Stimulated activated naive B cell treated with anti-CD40 and anti-IgM and Interleukin-4, amounts not matched to agents 10 μg/mL and 1 μg/mL and 100 μg/mL, for 72 hours (primary cell): ENCODE measurements around the gene CYP26C1.

Experiments used
- ATAC-seq, 2 donors: fragments of 150-1000 bp; cut with Tn5 transposase; replicated peaks; 2 replicates each; pipeline ENCODE4 v1.10.0; 2021; ENCODE audit warnings: moderate library complexity in 1 of 2
- DNase-seq: peaks from one replicate; pipeline ENCODE4 v3.0.0; 2021
- H3K27ac Mint-ChIP-seq: one replicate; pipeline ENCODE4 v1.8.0; 2022; ENCODE audit warnings: mild to moderate bottlenecking, mixed read lengths
- H3K27me3 Mint-ChIP-seq, 2 donors: one replicate each; pipeline ENCODE4 v1.8.0; 2022; ENCODE audit warnings: mixed read lengths in 2 of 2
- H3K36me3 Mint-ChIP-seq, 2 donors: one replicate each; pipeline ENCODE4 v1.8.0; 2022; ENCODE audit warnings: mixed read lengths in 2 of 2, mild to moderate bottlenecking in 1 of 2
- H3K4me1 Mint-ChIP-seq, 2 donors: one replicate each; pipeline ENCODE4 v1.8.0; 2022; ENCODE audit warnings: mixed read lengths in 2 of 2, mild to moderate bottlenecking in 1 of 2
- H3K4me3 Mint-ChIP-seq, 2 donors: one replicate each; pipeline ENCODE4 v1.8.0; 2022; ENCODE audit warnings: mild to moderate bottlenecking in 2 of 2, mixed read lengths in 2 of 2, moderate library complexity in 1 of 2
- H3K9me3 Mint-ChIP-seq, 2 donors: one replicate each; pipeline ENCODE4 v1.8.0; 2022; ENCODE audit warnings: mixed read lengths in 2 of 2, mild to moderate bottlenecking in 1 of 2

CYP26C1 gene

DNA sequence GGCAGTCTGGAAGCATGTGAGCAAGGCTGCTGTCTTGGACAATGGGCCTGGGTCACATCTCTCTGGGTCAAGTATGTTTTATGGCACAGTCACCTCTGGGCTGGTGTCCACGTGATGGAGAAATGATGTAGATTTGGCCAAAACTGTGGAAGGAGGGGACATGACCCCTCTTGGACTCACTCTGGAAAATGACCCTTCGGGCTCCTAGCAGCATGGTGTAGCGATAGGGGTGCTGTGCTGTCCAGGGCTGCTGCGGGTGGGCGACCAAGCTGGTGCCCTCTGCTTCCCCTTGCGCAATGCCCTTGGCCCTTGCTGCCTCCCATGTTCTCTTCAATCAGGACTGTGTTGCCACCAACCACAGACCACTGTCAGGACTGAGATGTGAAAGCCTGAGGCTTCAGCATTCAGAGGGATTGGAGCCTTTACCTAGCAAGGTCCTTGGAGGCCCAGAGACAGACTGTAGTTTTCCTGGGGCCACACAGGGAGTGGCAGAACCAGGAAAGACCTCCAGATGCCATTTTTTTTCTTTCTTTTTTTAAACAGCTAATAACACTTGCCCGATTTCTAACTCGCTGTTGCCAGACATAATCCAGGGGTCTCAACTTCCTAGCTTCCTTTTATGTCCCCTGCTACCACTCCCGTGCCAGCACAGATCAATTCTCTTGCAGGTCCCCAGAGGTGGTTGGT lies 19.2 kb downstream of the CYP26C1 start:
- no peak for ATAC-seq
- Mint-ChIP-seq H3K4me3 (peak overlapping the region in 1 of 2 donors; percentile 58), H3K27ac (no peak overlapping the region), H3K9me3 (no peaks in the 10 kb centered on the region), H3K4me1 (peaks cover 8 to 27% of the 10 kb centered on the region in 2 donors), H3K36me3 (no peaks in the 10 kb centered on the region), H3K27me3 (peaks cover 36 to 46% of the 10 kb centered on the region in 2 donors)
- DNase-seq, result no peak

DNA sequence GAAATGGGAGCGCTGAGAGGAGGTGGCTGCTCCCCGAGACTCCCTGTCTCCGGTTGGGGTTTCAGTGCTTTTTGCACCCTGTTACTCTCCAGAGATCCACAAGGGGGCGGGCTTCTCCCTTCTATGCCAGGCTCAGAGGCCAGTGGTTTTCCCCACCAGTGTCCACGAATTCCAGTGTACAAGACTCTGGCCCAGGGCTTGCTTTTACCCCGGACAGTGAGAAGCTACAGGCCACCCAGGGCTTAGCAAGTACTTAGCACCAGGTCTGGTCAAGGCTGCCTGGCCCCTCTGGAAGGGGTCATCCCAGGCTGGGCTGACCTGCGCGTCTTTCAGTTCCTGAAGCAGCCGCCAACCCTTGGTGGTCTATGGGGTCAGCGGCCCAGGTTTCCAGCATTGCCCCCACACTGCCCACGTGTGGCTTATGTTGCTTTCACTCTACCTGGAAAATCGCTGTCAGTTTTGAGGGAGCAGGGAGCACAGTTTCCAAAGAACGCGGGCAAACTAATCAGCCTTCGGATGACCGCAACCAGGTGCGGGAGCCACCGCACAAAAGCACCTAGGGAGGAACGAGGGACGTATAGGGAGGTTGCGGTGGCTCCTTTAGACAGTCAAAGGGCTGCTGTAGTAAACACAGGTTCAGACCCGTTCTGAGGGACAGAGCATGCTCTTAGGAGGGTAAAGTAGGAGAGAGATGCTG lies 19.9 kb downstream of the CYP26C1 start:
- Mint-ChIP-seq H3K27ac (no peak overlapping the region), H3K36me3 (no peaks in the 10 kb centered on the region), H3K9me3 (no peaks in the 10 kb centered on the region), H3K27me3 (peaks cover 32 to 41% of the 10 kb centered on the region in 2 donors), H3K4me1 (peaks cover 6 to 22% of the 10 kb centered on the region in 2 donors), H3K4me3 (peak overlapping the region in 1 of 2 donors; percentile 58)
- ATAC-seq (peak; percentile 66 to 67), DNase-seq (no peak)

DNA sequence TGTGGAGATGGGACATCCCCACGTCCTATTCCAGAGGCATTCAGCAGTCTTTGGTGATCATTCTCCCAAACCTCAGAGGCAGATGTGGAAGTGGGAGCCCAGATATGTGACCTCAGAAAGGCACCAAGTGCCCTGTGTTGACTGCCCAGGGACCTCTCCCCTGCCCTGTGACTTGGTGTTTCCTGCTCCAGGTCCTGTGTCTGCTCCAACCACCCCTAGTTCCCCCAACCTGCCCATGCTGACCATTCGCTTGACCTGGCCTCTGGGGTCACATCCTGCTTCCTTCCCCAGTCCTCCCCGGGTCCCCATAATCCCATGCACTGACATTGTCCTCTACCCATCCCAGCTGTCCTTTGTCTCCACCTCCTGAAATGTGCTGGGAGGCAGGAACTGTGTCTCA lies 20.7 kb downstream of the CYP26C1 start:
- Mint-ChIP-seq H3K4me1 (peaks cover 3 to 21% of the 10 kb centered on the region in 2 donors), H3K27ac (no peak overlapping the region), H3K27me3 (peaks cover 27 to 34% of the 10 kb centered on the region in 2 donors), H3K4me3 (no peak overlapping the region), H3K9me3 (no peaks in the 10 kb centered on the region), H3K36me3 (no peaks in the 10 kb centered on the region)
- ATAC-seq, result no peak
- DNase-seq, result no peak

DNA sequence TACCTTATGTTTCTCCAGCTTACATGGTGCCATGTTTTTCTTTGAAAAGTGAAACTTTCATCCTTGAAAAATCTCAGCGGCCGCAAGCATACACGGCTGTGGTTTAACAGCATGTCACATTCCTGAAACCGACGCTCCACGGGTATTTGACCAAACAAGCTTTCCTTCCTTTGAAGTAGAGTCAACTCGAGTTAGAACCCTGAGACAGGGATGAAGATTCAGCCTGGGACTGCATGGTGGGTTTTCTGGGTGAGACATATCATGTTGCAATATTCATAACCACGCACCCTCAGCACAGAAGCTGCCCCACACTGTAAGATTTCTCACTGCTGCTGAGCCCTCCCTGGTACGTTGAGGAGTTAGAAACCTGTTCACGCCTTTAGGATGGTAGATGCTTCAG lies 21.2 kb downstream of the CYP26C1 start:
- Mint-ChIP-seq H3K9me3 (no peaks in the 10 kb centered on the region), H3K4me3 (no peak overlapping the region), H3K27me3 (peaks cover 22 to 29% of the 10 kb centered on the region in 2 donors), H3K4me1 (peaks cover 3 to 17% of the 10 kb centered on the region in 2 donors), H3K27ac (no peak overlapping the region), H3K36me3 (no peaks in the 10 kb centered on the region)
- DNase-seq, result no peak
- ATAC-seq, result no peak

DNA sequence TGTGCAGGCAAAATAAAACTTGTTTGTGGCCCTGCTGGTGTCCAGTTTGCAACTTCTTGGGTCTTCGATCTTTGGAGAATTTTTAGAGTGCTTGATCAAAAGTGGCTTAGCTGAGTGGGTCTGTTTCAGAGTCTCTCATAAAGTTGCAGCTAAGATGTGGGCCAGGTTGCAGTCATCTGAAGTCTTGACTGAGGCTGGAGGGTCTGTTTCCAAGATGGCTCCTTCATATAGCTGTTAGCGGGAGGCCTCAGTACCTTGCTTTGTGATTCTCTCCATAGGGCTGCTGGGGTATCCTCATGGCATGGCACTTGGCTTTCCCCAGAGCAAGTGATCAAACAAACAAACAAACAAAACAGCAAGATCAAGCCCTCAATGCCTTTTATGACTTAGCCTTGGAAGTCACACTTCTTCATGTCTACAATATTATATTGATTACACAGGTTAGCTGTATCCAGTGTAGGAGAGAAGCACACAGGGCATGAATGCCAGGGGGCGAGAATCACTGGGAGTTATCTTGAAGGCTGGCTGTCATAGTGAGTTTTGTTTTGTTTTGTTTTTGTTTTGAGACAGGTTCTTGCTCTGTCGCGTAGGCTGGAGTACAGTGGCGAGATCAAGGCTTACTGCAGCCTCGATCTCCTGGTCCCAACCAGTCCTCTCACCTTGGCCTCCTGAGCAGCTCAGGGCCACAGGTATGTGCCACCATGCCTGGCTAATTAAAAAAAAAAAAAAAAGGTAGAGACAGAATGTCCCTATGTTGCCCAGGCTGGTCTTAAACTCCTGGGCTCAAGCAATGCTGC lies 23.3 kb downstream of the CYP26C1 start:
- no peak for ATAC-seq
- peaks cover 28 to 31% of the 10 kb centered on the region in 2 donors for H3K27me3 Mint-ChIP-seq

DNA sequence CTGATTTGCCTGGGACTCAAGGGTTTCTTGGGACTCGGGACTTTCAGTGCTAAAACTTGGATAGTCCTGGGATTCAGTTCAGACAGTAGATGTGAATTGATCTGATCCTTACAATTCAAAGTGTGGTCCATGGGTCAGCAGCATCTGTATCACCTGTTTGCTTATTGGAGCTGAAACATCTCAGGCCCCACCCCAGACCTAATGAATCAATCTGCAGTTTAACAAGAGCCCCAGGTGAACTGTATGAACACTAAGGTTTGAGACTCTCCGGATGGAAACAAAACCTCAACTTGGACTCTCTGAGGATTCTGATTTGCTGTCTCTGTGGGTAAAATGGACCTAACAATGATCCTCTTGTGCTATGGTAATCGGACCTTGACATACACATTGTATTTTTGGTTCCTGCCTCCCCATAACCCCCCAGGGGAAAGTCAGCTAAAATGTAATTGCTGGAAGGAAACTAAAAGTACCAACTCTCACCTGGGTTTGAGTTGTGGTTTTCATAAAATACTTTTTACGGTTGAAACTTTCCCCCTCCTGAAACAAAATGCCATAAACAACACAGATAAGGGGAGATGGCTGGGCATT lies 24.8 kb downstream of the CYP26C1 start:
- DNase-seq, result no peak
- peaks cover 24 to 27% of the 10 kb centered on the region in 2 donors for H3K27me3 Mint-ChIP-seq

More for the DNA sequence above, 23.3 kb downstream of the CYP26C1 start:
- H3K36me3 Mint-ChIP-seq, result no peaks in the 10 kb centered on the region
- H3K9me3 Mint-ChIP-seq, result no peaks in the 10 kb centered on the region
- no peak overlapping the region for H3K27ac Mint-ChIP-seq
- peaks cover 3 to 16% of the 10 kb centered on the region in 2 donors for H3K4me1 Mint-ChIP-seq
- DNase-seq, result no peak
- H3K4me3 Mint-ChIP-seq, result no peak overlapping the region

DNA sequence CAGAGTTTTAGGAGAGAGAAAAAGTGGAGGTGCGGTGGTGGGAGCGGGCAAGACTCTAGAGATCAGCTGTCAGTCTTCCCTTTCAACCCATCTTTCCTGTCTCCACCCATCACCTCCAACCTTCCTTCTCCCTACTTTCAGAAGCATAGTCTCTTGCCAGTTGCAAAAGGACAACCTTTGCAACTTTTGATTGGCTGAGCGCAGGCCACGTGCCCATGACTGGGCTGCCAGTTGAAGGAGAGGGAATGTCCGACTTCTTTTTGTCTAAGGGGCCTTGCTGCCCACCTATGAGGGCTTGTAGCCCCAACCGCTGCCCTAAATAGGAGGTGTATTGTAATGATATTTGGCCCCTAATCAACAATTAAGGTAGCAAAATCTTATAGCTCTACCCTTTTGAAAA lies 25.7 kb downstream of the CYP26C1 start:
- H3K9me3 Mint-ChIP-seq, result no peaks in the 10 kb centered on the region
- peaks cover 0 to 6% of the 10 kb centered on the region in 2 donors for H3K4me1 Mint-ChIP-seq
- H3K36me3 Mint-ChIP-seq, result no peaks in the 10 kb centered on the region
- no peak overlapping the region for H3K4me3 Mint-ChIP-seq
- no peak for ATAC-seq
- no peak for DNase-seq
- H3K27ac Mint-ChIP-seq, result no peak overlapping the region
- peaks cover 21% of the 10 kb centered on the region in 2 donors for H3K27me3 Mint-ChIP-seq

More for the DNA sequence above, 24.8 kb downstream of the CYP26C1 start:
- ATAC-seq, result no peak
- Mint-ChIP-seq H3K27ac (no peak overlapping the region), H3K9me3 (no peaks in the 10 kb centered on the region), H3K4me1 (peaks cover 0 to 11% of the 10 kb centered on the region in 2 donors), H3K36me3 (no peaks in the 10 kb centered on the region), H3K4me3 (no peak overlapping the region)

DNA sequence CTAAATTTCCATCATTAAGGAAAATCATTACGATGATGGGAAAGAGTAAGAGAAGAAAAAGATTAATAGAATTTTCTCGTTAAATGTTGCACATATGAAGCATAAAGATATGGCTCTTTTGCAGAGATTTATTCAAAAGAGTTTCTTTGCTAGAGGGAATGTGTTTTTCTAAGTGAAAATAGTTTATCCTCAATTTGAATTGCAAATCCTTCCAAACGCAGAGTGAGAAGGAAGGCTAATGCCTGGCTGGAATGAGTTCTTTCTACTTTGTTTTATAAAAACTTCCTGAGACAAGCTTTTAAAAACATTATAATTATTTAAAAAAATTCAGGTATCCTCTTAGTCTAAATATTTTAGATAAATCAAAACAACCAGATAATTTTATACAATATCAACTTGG lies 27.2 kb downstream of the CYP26C1 start:
- no peak for DNase-seq
- Mint-ChIP-seq H3K9me3 (no peaks in the 10 kb centered on the region), H3K27ac (no peak overlapping the region), H3K27me3 (peaks cover 16 to 20% of the 10 kb centered on the region in 2 donors), H3K4me1 (peaks cover 0 to 6% of the 10 kb centered on the region in 2 donors), H3K36me3 (no peaks in the 10 kb centered on the region), H3K4me3 (no peak overlapping the region)
- ATAC-seq, result no peak

DNA sequence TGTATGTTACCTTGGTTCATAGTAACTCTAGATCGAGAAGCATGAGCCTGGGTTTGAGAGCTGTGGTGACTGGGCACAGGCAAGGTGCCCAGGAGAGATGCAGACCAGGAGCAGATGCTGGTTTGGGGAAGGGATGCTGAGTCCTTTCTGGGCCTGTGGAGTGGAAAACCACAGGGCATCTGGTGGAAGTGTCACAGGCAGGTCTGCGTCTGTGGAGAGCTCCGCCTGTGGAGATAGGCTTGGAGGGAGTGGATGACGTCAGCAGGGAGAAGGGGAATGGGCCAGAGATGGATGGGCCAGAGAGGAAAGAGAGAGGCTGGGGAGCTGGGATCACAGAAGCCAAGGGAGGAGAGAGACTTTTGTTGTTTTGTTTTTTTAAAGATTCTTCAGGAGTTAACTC lies 27.9 kb downstream of the CYP26C1 start:
- Mint-ChIP-seq H3K4me1 (peaks cover 0 to 6% of the 10 kb centered on the region in 2 donors), H3K36me3 (no peaks in the 10 kb centered on the region), H3K4me3 (no peak overlapping the region), H3K9me3 (no peaks in the 10 kb centered on the region), H3K27me3 (peaks cover 16 to 25% of the 10 kb centered on the region in 2 donors), H3K27ac (no peak overlapping the region)
- DNase-seq (no peak), ATAC-seq (no peak)

DNA sequence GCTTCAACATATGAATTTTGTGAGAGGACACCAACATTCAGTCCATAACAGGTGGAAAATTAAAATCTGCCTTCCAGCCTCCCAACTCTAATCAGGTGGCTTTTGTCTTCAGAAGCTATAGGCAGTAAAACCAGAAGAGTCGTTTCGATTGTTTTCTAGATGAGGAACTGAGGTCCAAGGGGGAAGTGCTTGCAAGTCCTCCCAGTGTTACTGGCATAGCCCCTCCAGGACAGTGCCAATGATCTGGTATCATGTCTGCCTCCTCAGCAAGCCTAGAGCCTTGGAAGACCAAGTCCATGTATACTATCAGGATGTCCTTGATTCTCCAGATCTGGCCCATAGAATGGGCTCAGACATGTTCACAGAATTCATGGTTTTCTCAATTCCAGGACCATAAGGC lies 30.0 kb downstream of the CYP26C1 start:
- Mint-ChIP-seq H3K4me1 (peaks cover 0 to 3% of the 10 kb centered on the region in 2 donors), H3K27ac (no peak overlapping the region), H3K4me3 (no peak overlapping the region), H3K9me3 (no peaks in the 10 kb centered on the region), H3K36me3 (no peaks in the 10 kb centered on the region), H3K27me3 (peaks cover 16 to 32% of the 10 kb centered on the region in 2 donors)
- ATAC-seq, result no peak
- DNase-seq, result no peak

DNA sequence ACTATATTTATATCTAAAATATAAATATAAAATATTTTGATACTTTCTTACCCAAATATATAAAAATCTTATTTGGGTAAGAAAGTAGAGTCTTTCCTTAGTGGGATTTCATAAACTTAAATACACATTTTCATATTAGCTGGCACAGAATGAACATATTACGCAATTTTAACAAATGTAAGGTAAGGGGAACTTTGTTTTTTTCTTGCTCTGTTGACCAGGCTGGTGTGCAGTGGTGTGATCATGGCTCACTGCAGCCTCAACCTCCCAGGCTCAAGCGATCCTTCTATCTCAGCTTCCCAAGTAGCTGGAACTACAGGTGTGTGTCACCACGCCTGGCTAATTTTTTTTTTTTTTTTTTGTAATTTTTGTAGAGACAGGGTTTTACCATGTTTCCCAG lies 31.4 kb downstream of the CYP26C1 start:
- Mint-ChIP-seq H3K4me1 (no peaks in the 10 kb centered on the region), H3K9me3 (no peaks in the 10 kb centered on the region), H3K4me3 (no peak overlapping the region), H3K27ac (no peak overlapping the region), H3K36me3 (no peaks in the 10 kb centered on the region), H3K27me3 (peaks cover 16 to 32% of the 10 kb centered on the region in 2 donors)
- DNase-seq (no peak), ATAC-seq (no peak)

DNA sequence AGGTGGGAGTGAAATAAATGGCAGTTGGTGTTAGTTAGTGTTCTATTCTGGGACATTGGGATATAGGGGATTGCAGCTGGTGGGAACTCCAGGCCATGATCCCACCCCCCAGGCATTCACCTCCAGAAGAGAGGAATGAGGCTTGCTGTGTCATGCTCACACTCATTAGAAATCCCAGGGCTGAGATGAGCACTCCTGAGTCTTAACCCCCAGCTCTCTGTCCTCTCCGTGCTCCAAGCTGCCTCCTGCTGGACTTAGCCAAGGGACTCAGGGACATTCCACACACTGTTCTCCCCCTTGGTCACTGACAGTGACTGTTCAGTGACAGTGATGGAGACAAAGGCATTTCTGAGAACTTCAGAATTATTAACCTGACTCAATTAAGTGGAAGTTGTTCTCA lies 34.6 kb downstream of the CYP26C1 start:
- peaks cover 8 to 15% of the 10 kb centered on the region in 2 donors for H3K27me3 Mint-ChIP-seq
- no peak overlapping the region for H3K4me3 Mint-ChIP-seq
- ATAC-seq (no peak), DNase-seq (no peak)
- H3K4me1 Mint-ChIP-seq, result no peaks in the 10 kb centered on the region
- H3K36me3 Mint-ChIP-seq, result no peaks in the 10 kb centered on the region
- H3K27ac Mint-ChIP-seq, result no peak overlapping the region
- peaks cover 0 to 2% of the 10 kb centered on the region in 2 donors for H3K9me3 Mint-ChIP-seq

DNA sequence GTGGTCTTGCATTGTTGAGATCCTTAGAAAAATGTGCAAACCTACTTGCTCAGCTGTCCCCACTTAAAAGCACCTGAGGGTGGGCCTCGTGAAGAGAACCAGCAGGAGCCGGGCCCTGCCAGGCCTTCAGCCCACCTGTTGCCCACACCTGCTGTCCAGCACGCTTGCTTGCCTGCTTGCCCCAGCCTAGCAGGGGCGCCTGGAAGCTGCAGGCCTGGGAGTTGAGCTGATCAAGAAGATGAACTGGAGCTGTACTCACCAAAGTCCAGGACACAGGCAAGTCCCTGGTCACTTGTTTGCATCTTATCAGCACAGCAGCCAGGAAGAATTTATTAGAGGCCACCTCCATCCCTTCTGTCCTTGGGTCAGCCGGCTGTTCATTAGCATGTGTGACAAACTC lies 36.3 kb downstream of the CYP26C1 start:
- Mint-ChIP-seq H3K9me3 (peaks cover 0 to 2% of the 10 kb centered on the region in 2 donors), H3K27me3 (peaks cover 0 to 15% of the 10 kb centered on the region in 2 donors), H3K36me3 (no peaks in the 10 kb centered on the region), H3K4me1 (no peaks in the 10 kb centered on the region), H3K27ac (no peak overlapping the region), H3K4me3 (no peak overlapping the region)
- no peak for DNase-seq
- ATAC-seq, result no peak

DNA sequence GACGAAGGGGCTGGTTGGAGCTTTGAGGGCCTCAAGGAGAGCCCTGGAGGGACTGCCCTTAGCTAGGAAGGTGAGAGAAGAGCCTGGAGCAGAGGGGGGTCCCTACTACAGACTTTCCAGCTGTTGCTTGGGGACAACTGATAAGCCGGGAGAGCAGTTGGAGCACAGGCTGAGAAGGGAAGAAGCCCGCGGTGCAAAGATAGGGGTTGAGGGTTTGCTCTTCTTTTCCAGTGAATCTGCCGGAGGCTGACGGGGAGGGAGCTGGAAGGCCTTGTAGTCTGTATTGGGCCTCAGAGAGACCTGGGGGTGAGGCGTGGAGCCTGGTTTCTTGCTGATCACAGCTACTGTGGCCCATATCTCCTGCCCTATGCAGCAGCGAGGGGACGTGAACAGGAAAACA lies 36.8 kb downstream of the CYP26C1 start:
- no peak overlapping the region for H3K4me3 Mint-ChIP-seq
- peaks cover 0 to 2% of the 10 kb centered on the region in 2 donors for H3K9me3 Mint-ChIP-seq
- ATAC-seq (no peak), DNase-seq (no peak)
- no peaks in the 10 kb centered on the region for H3K36me3 Mint-ChIP-seq
- no peak overlapping the region for H3K27ac Mint-ChIP-seq
- H3K27me3 Mint-ChIP-seq, result peaks cover 0 to 15% of the 10 kb centered on the region in 2 donors
- no peaks in the 10 kb centered on the region for H3K4me1 Mint-ChIP-seq
